AG09309 (cell line): ENCODE results near the gene LDLRAD3.

ENCODE experiments used
- DNase-seq: peaks from one replicate; pipeline ENCODE4 v3.0.0-alpha.2; 2010; ENCODE audit warnings: low read depth
- H3K4me3 ChIP-seq: 2 replicates; pipeline ENCODE4 v1.5.1; 2011; ENCODE audit warnings: mild to moderate bottlenecking, low read depth, low read length, moderate library complexity; ENCODE audit not compliant: control insufficient read depth
- TF ChIP-seq, protein P1 (sequence below): IDR thresholded peaks from 2 replicates; pipeline ENCODE4 v1.5.1; 2011; ENCODE audit warnings: mild to moderate bottlenecking, low read depth, low read length, inconsistent platforms; ENCODE audit not compliant: insufficient read depth, control insufficient read depth; ENCODE audit errors: missing control alignments

LDLRAD3 gene

GRCh38 chr11:36006556-36006955 lies 62.7 kb downstream of the LDLRAD3 start:
- no peak overlapping the region for H3K4me3 ChIP-seq
- TF ChIP-seq, protein P1, sequence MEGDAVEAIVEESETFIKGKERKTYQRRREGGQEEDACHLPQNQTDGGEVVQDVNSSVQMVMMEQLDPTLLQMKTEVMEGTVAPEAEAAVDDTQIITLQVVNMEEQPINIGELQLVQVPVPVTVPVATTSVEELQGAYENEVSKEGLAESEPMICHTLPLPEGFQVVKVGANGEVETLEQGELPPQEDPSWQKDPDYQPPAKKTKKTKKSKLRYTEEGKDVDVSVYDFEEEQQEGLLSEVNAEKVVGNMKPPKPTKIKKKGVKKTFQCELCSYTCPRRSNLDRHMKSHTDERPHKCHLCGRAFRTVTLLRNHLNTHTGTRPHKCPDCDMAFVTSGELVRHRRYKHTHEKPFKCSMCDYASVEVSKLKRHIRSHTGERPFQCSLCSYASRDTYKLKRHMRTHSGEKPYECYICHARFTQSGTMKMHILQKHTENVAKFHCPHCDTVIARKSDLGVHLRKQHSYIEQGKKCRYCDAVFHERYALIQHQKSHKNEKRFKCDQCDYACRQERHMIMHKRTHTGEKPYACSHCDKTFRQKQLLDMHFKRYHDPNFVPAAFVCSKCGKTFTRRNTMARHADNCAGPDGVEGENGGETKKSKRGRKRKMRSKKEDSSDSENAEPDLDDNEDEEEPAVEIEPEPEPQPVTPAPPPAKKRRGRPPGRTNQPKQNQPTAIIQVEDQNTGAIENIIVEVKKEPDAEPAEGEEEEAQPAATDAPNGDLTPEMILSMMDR, result no peak

DNA sequence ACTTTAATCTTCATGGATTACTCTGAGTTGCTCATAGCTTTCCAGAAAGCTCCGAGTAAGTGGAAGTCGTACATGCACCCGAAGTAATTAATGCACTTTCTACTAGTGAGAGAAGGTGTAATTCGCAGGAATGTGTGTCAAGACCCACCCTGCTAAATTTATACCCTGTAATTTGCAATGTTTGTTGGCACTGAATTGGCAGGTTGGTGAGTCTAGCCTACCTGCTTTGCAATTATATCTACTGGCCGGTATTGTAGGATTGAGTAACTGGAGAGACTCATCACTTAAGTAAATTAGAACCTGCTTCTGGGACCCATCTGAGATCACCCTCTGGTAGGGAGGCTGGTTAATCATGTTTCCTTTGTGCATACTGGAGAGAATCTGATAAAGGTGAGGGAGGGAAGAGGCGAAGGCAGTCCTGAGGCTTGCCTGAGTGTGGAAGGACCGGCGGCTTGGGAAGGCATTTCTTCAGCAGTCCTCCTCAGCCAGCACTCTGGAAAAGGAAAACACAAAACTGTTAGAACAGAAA lies 63.3 kb downstream of the LDLRAD3 start:
- DNase-seq, result no peak
- H3K4me3 ChIP-seq, result no peak overlapping the region
- TF ChIP-seq, protein P1, result no peak

More at GRCh38 chr11:36006556-36006955, 62.7 kb downstream of the LDLRAD3 start:
- no peak for DNase-seq

GRCh38 chr11:36008584-36008983 lies 64.7 kb downstream of the LDLRAD3 start:
- TF ChIP-seq, protein P1, result no peak
- H3K4me3 ChIP-seq, result no peak overlapping the region
- no peak for DNase-seq

DNA sequence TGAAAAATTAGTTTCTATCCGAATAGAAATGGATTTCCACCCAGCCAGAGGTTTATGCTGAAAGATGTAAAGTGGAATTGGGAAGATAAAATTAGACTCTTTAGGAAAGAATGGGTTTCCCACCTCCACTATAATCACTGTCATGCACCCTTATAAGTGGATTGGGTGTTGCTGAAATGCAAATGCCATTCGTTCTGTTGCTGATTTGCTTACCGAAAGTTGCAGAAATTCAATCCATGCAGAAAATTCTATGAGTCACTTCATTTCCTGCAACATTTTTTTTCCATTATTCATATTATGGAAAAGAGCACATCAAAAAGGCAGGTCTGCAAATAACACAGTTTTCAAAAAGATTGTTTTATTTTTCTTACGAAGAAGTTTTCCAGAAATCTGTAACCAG lies 65.6 kb downstream of the LDLRAD3 start:
- no peak overlapping the region for H3K4me3 ChIP-seq
- TF ChIP-seq, protein P1, result no peak

GRCh38 chr11:36010010-36010740 lies 66.3 kb downstream of the LDLRAD3 start:
- TF ChIP-seq, protein P1, result no peak
- H3K4me3 ChIP-seq, result no peak overlapping the region
- no peak for DNase-seq

More for the DNA sequence above, 65.6 kb downstream of the LDLRAD3 start:
- peak; percentile 17 for DNase-seq

- TF ChIP-seq, protein P1, result no peak
- DNase-seq, result no peak
- no peak overlapping the region for H3K4me3 ChIP-seq
These were observed 67.7 kb downstream of the LDLRAD3 start for GRCh38 chr11:36011574-36011973.

DNA sequence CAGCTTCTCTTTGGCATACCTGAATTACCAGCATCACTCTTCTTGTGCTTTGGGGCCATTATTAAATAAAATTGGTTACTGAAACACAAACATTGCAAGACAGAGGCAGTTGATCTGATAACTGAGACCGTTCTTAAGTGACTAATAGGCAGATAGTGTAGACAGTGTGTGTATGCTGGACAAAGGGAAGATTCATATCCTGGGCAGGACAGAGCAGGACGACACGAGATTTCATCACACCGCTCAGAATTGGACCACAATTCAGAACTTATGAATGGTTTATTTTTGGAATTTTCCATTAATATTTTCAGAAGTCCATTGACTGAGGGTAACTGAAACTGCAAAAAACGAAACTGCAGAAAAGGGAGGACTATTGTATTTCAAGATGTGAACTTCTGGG lies 68.6 kb downstream of the LDLRAD3 start:
- DNase-seq, result no peak
- no peak overlapping the region for H3K4me3 ChIP-seq
- TF ChIP-seq, protein P1, result no peak
